Measurements from ENCODE around the gene CLDN6.

The CLDN6 gene

DNA sequence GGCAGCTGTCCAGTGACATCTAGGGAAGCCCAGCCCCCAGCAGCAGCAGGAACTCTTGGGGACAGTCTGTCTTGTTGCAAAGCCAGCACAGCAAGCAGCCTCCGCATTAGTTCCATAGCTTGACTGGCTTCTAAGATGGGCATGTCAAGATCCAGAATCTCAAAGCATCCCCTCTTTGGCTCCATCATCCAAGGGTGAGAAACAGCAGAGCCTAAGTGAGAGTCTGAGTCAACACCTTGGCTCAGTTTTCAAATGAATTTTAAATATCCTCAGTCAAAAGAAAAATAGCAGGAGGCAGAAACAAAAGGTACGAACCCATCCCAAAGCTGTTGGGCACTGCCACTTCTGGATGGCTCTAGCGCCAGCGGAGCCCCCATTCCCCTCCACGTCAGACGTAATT, 3.0 kb downstream of the CLDN6 start:
- TF ChIP-seq, protein P1, sequence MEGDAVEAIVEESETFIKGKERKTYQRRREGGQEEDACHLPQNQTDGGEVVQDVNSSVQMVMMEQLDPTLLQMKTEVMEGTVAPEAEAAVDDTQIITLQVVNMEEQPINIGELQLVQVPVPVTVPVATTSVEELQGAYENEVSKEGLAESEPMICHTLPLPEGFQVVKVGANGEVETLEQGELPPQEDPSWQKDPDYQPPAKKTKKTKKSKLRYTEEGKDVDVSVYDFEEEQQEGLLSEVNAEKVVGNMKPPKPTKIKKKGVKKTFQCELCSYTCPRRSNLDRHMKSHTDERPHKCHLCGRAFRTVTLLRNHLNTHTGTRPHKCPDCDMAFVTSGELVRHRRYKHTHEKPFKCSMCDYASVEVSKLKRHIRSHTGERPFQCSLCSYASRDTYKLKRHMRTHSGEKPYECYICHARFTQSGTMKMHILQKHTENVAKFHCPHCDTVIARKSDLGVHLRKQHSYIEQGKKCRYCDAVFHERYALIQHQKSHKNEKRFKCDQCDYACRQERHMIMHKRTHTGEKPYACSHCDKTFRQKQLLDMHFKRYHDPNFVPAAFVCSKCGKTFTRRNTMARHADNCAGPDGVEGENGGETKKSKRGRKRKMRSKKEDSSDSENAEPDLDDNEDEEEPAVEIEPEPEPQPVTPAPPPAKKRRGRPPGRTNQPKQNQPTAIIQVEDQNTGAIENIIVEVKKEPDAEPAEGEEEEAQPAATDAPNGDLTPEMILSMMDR (IDR thresholded peaks at IDR 0.05): no peak
- H3K27ac ChIP-seq: no peak overlapping the region
- H3K4me3 ChIP-seq: no peak overlapping the region
- no peak for DNase-seq (ENCODE audit: low spot score)

DNA sequence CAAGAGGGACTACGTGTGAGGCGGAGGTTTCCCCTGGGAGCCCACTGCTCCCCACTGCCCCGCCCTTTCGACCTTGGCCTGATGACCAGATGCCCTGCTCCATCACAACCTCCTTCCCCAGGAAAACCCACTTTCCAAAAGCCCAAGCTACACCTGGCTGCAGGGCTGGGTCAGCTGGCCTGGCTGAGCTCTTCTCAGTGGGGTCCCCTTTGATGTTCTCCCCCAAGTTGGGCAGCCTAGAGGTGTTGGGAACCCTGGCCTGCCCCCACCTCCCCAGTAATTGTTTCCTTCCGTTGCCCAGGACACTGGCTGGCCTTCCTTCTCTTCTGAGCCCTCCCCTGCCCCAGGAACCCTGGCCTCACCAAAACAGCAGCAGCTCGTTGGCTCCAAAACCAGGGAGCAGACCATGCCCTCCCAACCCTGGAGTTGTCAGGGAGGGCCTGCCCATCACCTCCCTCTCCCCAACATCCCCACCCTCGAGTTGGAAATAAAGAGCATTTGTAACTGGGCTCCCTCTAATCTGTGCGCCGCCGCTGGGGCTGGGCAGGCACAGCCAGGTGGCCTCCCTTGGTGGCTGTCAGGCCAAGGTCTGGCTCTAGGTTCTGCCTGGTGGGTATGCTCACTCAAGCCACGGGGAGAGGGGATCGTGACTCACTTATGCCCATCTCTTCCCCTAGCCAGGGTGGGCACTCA, 3.8 kb downstream of the CLDN6 start:
- no peak for DNase-seq (ENCODE audit: low spot score)
- Histone ChIP-seq H3K27ac (no peak overlapping the region), H3K4me3 (no peak overlapping the region)
- TF ChIP-seq, protein P1 (IDR thresholded peaks at IDR 0.05): no peak

DNA sequence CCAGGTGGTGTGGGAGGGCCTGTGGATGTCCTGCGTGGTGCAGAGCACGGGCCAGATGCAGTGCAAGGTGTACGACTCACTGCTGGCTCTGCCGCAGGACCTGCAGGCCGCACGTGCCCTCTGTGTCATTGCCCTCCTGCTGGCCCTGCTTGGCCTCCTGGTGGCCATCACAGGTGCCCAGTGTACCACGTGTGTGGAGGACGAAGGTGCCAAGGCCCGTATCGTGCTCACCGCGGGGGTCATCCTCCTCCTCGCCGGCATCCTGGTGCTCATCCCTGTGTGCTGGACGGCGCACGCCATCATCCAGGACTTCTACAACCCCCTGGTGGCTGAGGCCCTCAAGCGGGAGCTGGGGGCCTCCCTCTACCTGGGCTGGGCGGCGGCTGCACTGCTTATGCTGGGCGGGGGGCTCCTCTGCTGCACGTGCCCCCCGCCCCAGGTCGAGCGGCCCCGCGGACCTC, 4.5 kb downstream of the CLDN6 start:
- DNase-seq (ENCODE audit: low spot score): no peak
- H3K27ac ChIP-seq: no peak overlapping the region
- TF ChIP-seq, protein P1 (IDR thresholded peaks at IDR 0.05): no peak
- no peak overlapping the region for H3K4me3 ChIP-seq

DNA sequence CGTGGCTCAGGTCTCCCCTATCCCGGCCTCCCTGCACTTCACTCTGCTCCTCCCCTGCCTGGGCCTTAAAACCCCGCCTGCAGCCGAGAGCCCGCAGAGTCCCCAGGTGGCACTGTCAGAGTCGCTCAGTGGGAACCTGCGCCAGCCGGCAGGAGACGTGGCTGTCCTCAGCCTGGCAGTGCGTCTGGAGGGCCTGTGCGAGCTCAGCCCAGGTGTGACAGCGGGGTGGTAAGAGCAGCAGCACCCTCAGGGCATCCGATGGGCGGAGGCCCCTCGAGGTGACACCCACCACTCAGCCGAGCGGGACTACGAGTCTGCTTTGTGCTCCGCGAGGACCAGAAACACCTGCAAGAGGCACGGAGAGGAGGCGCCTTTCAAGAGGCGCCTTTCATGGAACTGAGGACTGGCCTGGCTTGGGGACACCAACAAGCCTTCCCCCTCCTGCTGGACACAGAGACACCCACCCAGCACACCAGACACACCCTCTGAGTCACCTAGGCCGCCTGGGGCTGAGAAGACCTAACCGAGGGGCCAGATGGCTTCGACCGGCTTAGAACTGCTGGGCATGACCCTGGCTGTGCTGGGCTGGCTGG, 5.1 kb downstream of the CLDN6 start, which contains the start of gene CLDN9:
TSS of gene CLDN9 (plus strand) at position 96 of the 593 bp plus-strand sequence. CDS start at position 536, 440 bp downstream.
- TF ChIP-seq, protein P1 (IDR thresholded peaks at IDR 0.05): no peak
- no peak within 1 kb of the TSS for H3K27ac ChIP-seq
- no peak for DNase-seq (ENCODE audit: low spot score)
- no peak within 1 kb of the TSS for H3K4me3 ChIP-seq

DNA sequence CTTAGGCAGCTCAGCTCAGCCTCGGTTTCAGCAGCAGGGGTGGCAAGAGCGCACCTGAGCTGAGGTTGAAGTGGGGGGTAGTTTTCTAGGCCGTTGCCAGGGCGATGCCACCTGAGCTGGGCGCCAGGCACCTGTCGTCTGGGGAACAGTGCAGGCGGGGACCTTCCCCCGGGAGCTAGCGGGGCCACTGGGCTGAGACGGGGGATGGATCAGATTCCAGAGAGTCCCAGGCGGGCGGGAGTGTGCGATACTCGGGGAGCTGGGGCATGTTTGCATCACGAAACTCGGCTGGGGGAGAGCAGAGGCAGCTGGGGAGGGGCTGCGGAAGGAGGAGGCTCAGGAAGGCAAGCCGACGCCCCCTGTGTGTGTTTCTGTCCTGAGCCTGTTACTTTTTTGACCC, 5.7 kb downstream of the CLDN6 start:
- Histone ChIP-seq H3K4me3 (no peak overlapping the region), H3K27ac (no peak overlapping the region)
- TF ChIP-seq, protein P1 (IDR thresholded peaks at IDR 0.05): no peak
- no peak for DNase-seq (ENCODE audit: low spot score)

DNA sequence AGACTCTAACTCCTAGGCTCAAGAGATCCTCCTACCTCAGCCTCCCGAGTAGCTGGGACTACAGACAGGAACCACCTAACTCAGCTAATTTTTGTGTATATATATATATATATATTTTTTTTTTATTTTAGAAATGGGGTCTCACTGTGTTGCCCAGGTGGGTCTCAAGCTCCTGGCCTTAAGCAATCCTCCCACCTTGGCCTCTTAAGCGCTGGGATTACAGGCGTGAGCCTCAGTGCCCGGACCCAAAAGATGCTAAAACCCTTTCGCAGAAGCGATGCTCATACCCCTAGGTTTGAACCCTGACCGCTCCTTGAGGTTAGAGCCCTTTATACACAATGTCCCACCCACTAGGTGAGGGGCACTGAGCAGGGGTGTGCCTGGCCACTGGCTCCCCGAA, 7.5 kb downstream of the CLDN6 start:
- Histone ChIP-seq H3K4me3 (no peak overlapping the region), H3K27ac (no peak overlapping the region)
- TF ChIP-seq, protein P1 (IDR thresholded peaks at IDR 0.05): no peak
- no peak for DNase-seq (ENCODE audit: low spot score)
